PC-9 (cell line): ENCODE measurements around the gene KPNB1. TPM values are rescaled to one million over a fixed set of nuclear protein-coding genes. Genes with fewer than 3 reads are reported as not detected.

Experiments
- BruUV-seq: library from RNA; stranded (reverse); fragments of 400-500 nt; replicated peaks from 2 replicates; lab custom pipeline; 2021; lab: Mats Ljungman, UMichigan
- CTCF ChIA-PET: fragments of 300-600 bp; sonication (Branson Sonifier 250); formaldehyde crosslinking; loops from one replicate; lab custom pipeline; 2022; ENCODE audit warnings: antibody characterized with exemption; lab: Charles Lee
- POLR2A ChIA-PET: fragments of 300-600 bp; sonication (Branson Sonifier 250); formaldehyde crosslinking; loops from one replicate; lab custom pipeline; 2022; ENCODE audit warnings: antibody characterized with exemption; ENCODE audit not compliant: unreplicated experiment; lab: Charles Lee
- DNase-seq, 2 experiments: peaks; one replicate each; pipeline versions ENCODE4 v3.0.0 to v3.0.0-alpha.2; 2015 to 2022; ENCODE audit warnings: mixed read lengths in 1 of 2
- H2AFZ ChIP-seq: fragments of 200-600 bp; sonication (generic); 2 replicates; pipeline ENCODE4 v1.8.1; 2017; ENCODE audit warnings: antibody characterized with exemption
- H3F3A ChIP-seq: fragments of 200-600 bp; sonication (generic); 2 replicates; pipeline ENCODE4 v1.8.1; 2017; ENCODE audit warnings: antibody characterized with exemption, mild to moderate bottlenecking, low read depth; ENCODE audit not compliant: insufficient read depth
- H3K27ac ChIP-seq: fragments of 200-600 bp; sonication (generic); 2 replicates; pipeline ENCODE4 v1.6.1; 2016; ENCODE audit warnings: mixed run types
- H3K27me3 ChIP-seq: fragments of 200-600 bp; sonication (generic); 2 replicates; pipeline ENCODE4 v1.6.1; 2016; ENCODE audit warnings: low read depth, mixed run types; ENCODE audit not compliant: insufficient read depth
- H3K36me3 ChIP-seq: fragments of 200-600 bp; sonication (generic); 2 replicates; pipeline ENCODE4 v1.6.1; 2016; ENCODE audit warnings: low read depth, mixed run types
- H3K4me1 ChIP-seq: fragments of 200-600 bp; sonication (generic); replicated peaks from 2 replicates; pipeline ENCODE4 v1.6.1; 2016; ENCODE audit warnings: mixed run types; ENCODE audit not compliant: insufficient read depth
- H3K4me2 ChIP-seq: fragments of 200-600 bp; sonication (generic); 2 replicates; pipeline ENCODE4 v1.6.1; 2017; ENCODE audit warnings: mixed run types
- H3K4me3 ChIP-seq: fragments of 200-600 bp; sonication (generic); 2 replicates; pipeline ENCODE4 v1.6.1; 2016; ENCODE audit warnings: mixed run types
- H3K79me2 ChIP-seq: fragments of 200-600 bp; sonication (generic); 2 replicates; pipeline ENCODE4 v1.6.1; 2017; ENCODE audit warnings: low read depth, mixed run types
- H3K9me2 ChIP-seq: fragments of 200-600 bp; sonication (generic); 2 replicates; pipeline ENCODE4 v1.8.1; 2017; ENCODE audit warnings: mild to moderate bottlenecking; ENCODE audit not compliant: insufficient read depth
- H3K9me3 ChIP-seq: fragments of 200-600 bp; sonication (generic); 2 replicates; pipeline ENCODE4 v1.8.1; 2016; ENCODE audit warnings: low read depth; ENCODE audit not compliant: insufficient read depth
- H4K20me1 ChIP-seq: fragments of 200-600 bp; sonication (generic); 2 replicates; pipeline ENCODE4 v1.8.1; 2017; ENCODE audit not compliant: insufficient read depth
- EZH2 ChIP-seq: fragments of 200-600 bp; sonication (generic); IDR thresholded peaks from 2 replicates; pipeline ENCODE4 v1.8.0; 2017; ENCODE audit warnings: antibody characterized with exemption, low read depth
- intact Hi-C: fragments of 100-400 bp; cut with micrococcal nuclease; formaldehyde crosslinking; loops from one replicate; pipeline ENCODE4 v1.10.0; 2022; ENCODE audit not compliant: unreplicated experiment
- total RNA-seq: library from RNA; stranded (reverse); gene quantifications from 2 replicates; pipeline ENCODE4 v1.2.3, GENCODE V29; 2021
- TF ChIP-seq, protein P1 (sequence below): fragments of 200-600 bp; sonication (generic); conservative IDR thresholded peaks from 2 replicates; pipeline ENCODE4 v1.6.1; 2017; ENCODE audit warnings: mixed run types, antibody characterized with exemption, mild to moderate bottlenecking, moderate library complexity

Gene KPNB1
- total RNA-seq, 1 experiment from 2014 or later = 306 TPM

DNA sequence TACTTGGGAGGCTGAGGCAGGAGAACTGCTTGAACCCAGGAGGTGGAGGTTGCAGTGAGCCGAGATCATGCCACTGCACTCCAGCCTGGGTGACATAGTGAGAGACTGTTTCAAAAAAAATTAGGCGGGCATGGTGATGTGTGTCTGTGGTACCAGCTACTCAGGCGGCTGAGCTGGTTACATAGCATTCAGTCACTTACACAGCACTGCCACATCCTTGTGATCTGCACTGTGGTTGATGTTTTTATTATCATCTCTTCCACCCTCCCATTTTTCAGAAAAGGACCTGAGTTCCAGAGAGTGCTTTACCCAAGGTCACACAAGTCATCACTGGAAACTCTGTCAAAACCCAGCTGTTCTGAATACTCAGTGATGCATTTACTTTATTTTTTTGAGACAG is 14.8 kb upstream of the KPNB1 start:
- Histone ChIP-seq H3K9me2 (0 out of 2 replicates have a peak, but pooled peaks cover 4% of the 10 kb centered on the region), H3K79me2 (no peaks in the 10 kb centered on the region), H3K4me2 (no peak overlapping the region), H3K9me3 (no peaks in the 10 kb centered on the region), H2AFZ (no peak overlapping the region), H3F3A (peaks cover 8% of the 10 kb centered on the region; the same call in 1 of the 2 replicates), H3K27ac (no peak overlapping the region), H3K27me3 (no peaks in the 10 kb centered on the region), H3K36me3 (no peaks in the 10 kb centered on the region), H4K20me1 (no peaks in the 10 kb centered on the region), H3K4me3 (no peak overlapping the region), H3K4me1 (no peaks in the 10 kb centered on the region)
- intact Hi-C loops = no loop called here
- no TSS peak for BruUV-seq
- ChIA-PET CTCF (interaction anchor here (0.7 kb wide), 1 partner anchor 191 kb away, joined by 4 read pairs; no protein-coding TSS in a partner anchor), POLR2A (no interaction called here)
- TF ChIP-seq, protein P1, sequence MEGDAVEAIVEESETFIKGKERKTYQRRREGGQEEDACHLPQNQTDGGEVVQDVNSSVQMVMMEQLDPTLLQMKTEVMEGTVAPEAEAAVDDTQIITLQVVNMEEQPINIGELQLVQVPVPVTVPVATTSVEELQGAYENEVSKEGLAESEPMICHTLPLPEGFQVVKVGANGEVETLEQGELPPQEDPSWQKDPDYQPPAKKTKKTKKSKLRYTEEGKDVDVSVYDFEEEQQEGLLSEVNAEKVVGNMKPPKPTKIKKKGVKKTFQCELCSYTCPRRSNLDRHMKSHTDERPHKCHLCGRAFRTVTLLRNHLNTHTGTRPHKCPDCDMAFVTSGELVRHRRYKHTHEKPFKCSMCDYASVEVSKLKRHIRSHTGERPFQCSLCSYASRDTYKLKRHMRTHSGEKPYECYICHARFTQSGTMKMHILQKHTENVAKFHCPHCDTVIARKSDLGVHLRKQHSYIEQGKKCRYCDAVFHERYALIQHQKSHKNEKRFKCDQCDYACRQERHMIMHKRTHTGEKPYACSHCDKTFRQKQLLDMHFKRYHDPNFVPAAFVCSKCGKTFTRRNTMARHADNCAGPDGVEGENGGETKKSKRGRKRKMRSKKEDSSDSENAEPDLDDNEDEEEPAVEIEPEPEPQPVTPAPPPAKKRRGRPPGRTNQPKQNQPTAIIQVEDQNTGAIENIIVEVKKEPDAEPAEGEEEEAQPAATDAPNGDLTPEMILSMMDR = no peak
- no peak for TF ChIP-seq EZH2
- no peak for DNase-seq

GRCh38 chr17:47635734-47636133 is 14.0 kb upstream of the KPNB1 start:
- Histone ChIP-seq H3K4me3 (no peak overlapping the region), H3K79me2 (no peaks in the 10 kb centered on the region), H4K20me1 (no peaks in the 10 kb centered on the region), H3F3A (peaks cover 8% of the 10 kb centered on the region; the same call in 1 of the 2 replicates), H3K9me2 (0 out of 2 replicates have a peak, but pooled peaks cover 4% of the 10 kb centered on the region), H3K4me1 (no peaks in the 10 kb centered on the region), H3K27me3 (no peaks in the 10 kb centered on the region), H3K36me3 (no peaks in the 10 kb centered on the region), H3K27ac (no peak overlapping the region), H3K4me2 (no peak overlapping the region), H3K9me3 (no peaks in the 10 kb centered on the region), H2AFZ (no peak overlapping the region)
- TF ChIP-seq EZH2 = no peak
- TF ChIP-seq, protein P1 = no peak
- intact Hi-C loops = no loop called here
- DNase-seq = no peak
- no TSS peak for BruUV-seq
- CTCF ChIA-PET = interaction anchor here (0.6 to 0.7 kb wide), 2 partner anchors 154 to 192 kb away, joined by 4 read pairs; no protein-coding TSS in a partner anchor
- POLR2A ChIA-PET = no interaction called here

GRCh38 chr17:47636273-47637030 is 13.3 kb upstream of the KPNB1 start:
- peaks cover 8% of the 10 kb centered on the region; the same call in 1 of the 2 replicates for H3F3A ChIP-seq
- no TSS peak for BruUV-seq
- no peak for DNase-seq
- no peaks in the 10 kb centered on the region for H4K20me1 ChIP-seq
- H3K27ac ChIP-seq = no peak overlapping the region
- H3K4me3 ChIP-seq = no peak overlapping the region
- TF ChIP-seq, protein P1 = no peak
- TF ChIP-seq EZH2 = no peak
- no peaks in the 10 kb centered on the region for H3K9me3 ChIP-seq
- H3K4me2 ChIP-seq = no peak overlapping the region
- no peaks in the 10 kb centered on the region for H3K36me3 ChIP-seq
- no peaks in the 10 kb centered on the region for H3K27me3 ChIP-seq
- no peak overlapping the region for H2AFZ ChIP-seq
- intact Hi-C loops = no loop called here
- ChIA-PET POLR2A (no interaction called here), CTCF (no interaction called here)
- no peaks in the 10 kb centered on the region for H3K79me2 ChIP-seq
- no peaks in the 10 kb centered on the region for H3K4me1 ChIP-seq
- 0 out of 2 replicates have a peak, but pooled peaks cover 4% of the 10 kb centered on the region for H3K9me2 ChIP-seq
